Skin epidermis (tissue), 12 donors: ENCODE data around the gene VWA5B1.

ENCODE experiments used
- H3K27ac ChIP-seq, 21 experiments: fragments of 200-600 bp; sonication (generic) in 11 of 21; one replicate each; pipeline ENCODE4 v1.5.0; 2020; ENCODE audit warnings: mild to moderate bottlenecking in 3 of 21, inconsistent platforms in 2 of 21, moderate library complexity in 2 of 21
- H3K4me3 ChIP-seq, 7 experiments: fragments of 200-600 bp; sonication (generic) in 2 of 7; one replicate each; pipeline ENCODE4 v1.5.0; 2020; ENCODE audit warnings: inconsistent platforms in 2 of 7, mild to moderate bottlenecking in 2 of 7, moderate library complexity in 1 of 7

VWA5B1 gene

DNA sequence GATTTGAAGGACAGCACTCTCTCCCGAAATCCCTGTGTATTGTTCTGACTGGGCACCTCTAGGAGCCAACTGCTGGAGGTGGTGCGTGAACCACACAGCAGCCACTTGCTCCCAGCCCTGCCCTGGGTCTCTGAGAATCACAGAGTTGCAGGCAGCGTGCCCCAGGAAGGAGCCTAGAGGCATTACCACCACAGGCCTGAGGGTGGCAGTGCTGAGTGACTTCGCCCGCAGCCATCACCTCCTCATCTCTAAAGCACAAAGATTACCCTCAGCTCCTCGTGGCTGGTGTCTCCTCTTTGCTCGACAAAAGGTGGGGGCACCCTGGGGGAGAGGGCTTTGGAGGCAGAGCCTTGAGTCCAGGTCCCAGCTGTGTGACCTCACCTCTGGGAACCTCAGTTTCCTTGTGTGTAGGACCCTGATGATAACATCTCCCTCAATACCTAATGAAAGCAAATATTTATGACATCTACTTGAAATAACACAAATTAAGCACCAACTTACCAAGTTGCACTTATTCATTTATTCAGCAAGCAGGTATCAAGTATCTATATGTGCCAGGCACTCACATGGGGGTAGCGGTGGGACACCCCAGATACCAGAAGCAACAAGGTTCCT is 86.3 kb downstream of the VWA5B1 start:
- Histone ChIP-seq H3K4me3 (no peak overlapping the region), H3K27ac (no peak overlapping the region)

GRCh38 chr1:20377516-20378270 is 87.0 kb downstream of the VWA5B1 start:
- H3K27ac ChIP-seq: no peak overlapping the region
- no peak overlapping the region for H3K4me3 ChIP-seq

DNA sequence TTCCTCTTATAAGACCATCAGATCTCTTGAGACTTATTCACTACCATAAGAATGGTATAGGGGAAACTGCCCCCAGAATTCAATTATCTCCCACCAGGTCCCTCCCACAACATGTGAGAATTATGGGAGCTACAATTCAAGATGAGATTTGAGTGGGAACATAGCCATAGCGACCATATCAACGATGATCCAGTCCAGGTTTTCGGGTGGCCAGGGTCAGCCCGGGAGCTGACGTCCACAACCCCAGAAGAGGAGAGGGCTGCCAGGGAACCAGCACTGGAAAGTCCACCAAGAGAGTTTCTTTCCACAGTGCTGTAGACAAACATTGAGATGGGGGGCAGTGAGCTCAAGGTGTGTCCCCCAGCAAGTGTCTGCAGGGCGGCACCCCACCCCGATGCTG is 88.4 kb downstream of the VWA5B1 start:
- H3K27ac ChIP-seq: no peak overlapping the region
- no peak overlapping the region for H3K4me3 ChIP-seq

- Histone ChIP-seq H3K27ac (no peak overlapping the region), H3K4me3 (no peak overlapping the region)
Measured at GRCh38 chr1:20380175-20380574, 89.5 kb downstream of the VWA5B1 start.

DNA sequence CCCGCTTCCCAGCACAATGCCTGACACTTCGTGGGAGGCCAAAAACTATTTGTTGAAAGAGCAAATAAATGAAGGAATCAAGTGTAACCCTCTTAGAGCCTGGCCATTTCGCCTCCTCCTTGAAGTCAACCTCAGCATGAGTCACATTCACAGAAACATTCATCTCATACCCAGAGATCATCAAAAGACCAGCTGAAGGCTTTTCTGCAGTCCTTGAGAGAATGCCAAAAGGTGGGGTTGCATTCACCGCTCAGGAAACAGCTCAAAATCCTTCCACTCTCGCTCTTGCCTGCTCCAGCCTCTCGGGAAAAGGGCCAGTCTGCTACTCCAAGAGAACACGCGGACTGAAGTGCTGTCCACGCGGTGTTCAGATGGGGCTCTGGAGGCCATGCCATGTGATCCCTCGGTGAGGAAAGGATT is 90.0 kb downstream of the VWA5B1 start:
- Histone ChIP-seq H3K27ac (no peak overlapping the region), H3K4me3 (no peak overlapping the region)

- Histone ChIP-seq H3K27ac (no peak overlapping the region), H3K4me3 (no peak overlapping the region)
Measured at GRCh38 chr1:20381045-20381641, 90.5 kb downstream of the VWA5B1 start.

DNA sequence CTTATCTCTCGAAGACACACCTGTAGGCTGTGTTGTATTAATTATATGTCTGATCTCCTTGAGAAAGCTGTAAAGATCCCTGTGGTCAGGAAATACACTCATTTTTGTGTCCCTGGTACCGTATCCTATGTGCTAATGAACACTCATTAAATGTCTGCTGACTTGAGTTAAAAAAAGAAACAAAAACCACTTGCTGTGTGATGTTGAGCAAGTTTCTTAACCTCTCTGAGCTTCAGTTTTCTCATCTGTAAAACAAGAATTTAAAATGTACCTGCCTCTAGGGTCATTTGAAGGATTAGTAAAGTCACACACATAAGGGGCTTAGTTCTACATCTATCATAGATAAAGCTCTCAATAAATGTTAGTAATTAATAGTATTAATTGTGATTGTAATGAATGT is 91.3 kb downstream of the VWA5B1 start:
- Histone ChIP-seq H3K27ac (no peak overlapping the region), H3K4me3 (no peak overlapping the region)

GRCh38 chr1:20382711-20383110 is 92.0 kb downstream of the VWA5B1 start:
- no peak overlapping the region for H3K27ac ChIP-seq
- no peak overlapping the region for H3K4me3 ChIP-seq

DNA sequence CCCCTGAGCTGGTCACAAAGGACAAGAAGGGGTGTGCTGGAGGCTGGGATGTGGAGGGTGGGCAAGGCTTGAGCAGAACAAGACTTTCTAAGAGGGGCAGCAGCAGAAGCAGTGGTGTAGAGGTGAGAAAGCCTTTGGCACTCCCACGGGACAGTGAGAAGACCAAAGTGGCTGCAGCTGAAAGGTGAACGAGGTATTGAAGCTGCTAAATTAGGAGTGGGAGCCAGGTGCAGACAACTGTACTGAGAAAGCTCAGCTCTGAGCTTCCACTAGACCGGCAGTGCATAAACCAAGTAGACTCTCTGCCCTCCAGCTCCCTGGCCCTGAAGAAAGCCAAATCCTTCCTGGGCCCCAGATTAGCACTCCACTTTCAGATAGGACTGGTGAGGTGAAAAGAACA is 93.0 kb downstream of the VWA5B1 start:
- Histone ChIP-seq H3K4me3 (no peak overlapping the region), H3K27ac (no peak overlapping the region)

- Histone ChIP-seq H3K27ac (no peak overlapping the region), H3K4me3 (no peak overlapping the region)
Measured at GRCh38 chr1:20385630-20386029, 95.0 kb downstream of the VWA5B1 start.

- Histone ChIP-seq H3K27ac (no peak overlapping the region), H3K4me3 (no peak overlapping the region)
Measured at GRCh38 chr1:20386323-20387081, 95.8 kb downstream of the VWA5B1 start.

DNA sequence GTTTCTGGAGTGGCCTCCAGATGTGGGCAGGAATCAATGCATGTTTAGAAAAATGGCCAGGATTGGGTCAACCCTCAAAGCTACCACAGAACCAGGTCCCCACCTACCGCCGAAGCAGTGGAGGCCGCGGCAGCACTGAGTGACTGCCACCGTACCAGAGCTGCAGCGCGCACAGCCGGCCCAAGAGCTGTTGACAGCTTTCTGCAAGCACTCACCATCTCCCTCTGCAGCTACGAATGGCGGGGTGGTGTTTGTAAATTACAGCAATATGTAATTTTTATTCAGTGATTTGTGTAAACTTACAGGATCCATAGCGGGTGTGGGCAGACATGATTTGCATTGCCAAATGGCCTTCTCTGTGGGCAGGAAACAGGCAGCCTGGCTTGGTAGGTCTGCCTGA is 98.9 kb downstream of the VWA5B1 start:
- Histone ChIP-seq H3K27ac (no peak overlapping the region), H3K4me3 (no peak overlapping the region)

GRCh38 chr1:20390589-20391331 is 100.1 kb downstream of the VWA5B1 start:
- Histone ChIP-seq H3K27ac (no peak overlapping the region), H3K4me3 (no peak overlapping the region)

DNA sequence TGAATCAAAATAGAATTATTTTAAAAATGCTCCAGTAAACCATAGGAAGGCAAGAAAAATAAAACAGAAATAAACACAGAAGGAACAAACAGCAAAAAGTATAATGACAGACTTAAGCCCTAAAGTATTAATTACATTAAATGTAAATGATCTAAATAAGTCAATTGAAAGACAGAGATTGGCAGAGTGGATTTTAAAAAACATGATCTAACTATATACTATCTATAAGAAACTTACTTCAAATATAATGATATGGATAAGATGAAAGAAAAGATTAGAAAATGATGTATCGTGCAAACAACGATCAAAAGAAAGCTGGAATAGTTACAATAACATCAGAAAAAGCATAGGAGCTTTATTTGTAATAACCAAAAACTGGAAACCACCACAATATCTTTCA is 104.6 kb downstream of the VWA5B1 start:
- Histone ChIP-seq H3K4me3 (no peak overlapping the region), H3K27ac (no peak overlapping the region)

DNA sequence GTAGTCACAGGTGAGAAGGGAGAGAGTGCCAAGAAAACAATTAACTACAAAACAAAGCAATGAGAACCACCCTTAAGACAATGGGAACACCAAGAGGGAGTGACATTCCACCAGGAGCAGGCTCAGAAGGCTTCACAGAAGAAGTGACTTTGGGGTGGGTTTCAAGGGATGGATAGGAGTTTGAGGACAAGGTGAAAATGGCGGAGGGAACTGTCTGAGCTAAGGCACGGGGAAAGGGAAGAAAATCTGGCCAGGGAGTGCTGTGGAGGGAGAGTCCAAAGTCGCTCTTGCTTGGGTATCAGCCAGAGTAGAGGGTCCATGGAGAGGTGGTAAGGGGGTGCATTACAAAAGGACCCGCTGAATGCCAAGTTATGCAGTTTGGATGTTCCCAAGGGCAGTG is 108.1 kb downstream of the VWA5B1 start:
- Histone ChIP-seq H3K27ac (no peak overlapping the region), H3K4me3 (no peak overlapping the region)

DNA sequence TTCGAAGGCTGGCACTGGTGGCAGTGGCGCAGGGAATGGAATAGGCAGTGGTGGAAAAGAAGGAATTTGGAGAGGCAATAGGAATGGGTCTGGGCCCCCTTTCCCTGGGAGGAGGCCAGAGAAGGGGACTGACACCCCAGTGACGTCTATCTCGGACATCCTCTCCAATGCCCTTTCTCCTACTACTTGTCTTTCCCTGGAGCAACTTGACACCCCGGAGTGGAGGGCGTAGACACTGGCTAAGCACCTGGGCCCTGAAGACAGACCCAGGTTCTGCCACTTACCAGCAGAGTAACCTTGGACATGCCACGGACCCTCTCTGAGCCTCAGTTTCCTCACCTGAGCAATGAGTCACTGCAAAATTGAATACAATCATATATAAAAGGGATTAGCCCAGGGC is 108.5 kb downstream of the VWA5B1 start:
- H3K4me3 ChIP-seq: no peak overlapping the region
- no peak overlapping the region for H3K27ac ChIP-seq

- no peak overlapping the region for H3K4me3 ChIP-seq
- no peak overlapping the region for H3K27ac ChIP-seq
Measured at GRCh38 chr1:20399606-20400180, 109.0 kb downstream of the VWA5B1 start.

DNA sequence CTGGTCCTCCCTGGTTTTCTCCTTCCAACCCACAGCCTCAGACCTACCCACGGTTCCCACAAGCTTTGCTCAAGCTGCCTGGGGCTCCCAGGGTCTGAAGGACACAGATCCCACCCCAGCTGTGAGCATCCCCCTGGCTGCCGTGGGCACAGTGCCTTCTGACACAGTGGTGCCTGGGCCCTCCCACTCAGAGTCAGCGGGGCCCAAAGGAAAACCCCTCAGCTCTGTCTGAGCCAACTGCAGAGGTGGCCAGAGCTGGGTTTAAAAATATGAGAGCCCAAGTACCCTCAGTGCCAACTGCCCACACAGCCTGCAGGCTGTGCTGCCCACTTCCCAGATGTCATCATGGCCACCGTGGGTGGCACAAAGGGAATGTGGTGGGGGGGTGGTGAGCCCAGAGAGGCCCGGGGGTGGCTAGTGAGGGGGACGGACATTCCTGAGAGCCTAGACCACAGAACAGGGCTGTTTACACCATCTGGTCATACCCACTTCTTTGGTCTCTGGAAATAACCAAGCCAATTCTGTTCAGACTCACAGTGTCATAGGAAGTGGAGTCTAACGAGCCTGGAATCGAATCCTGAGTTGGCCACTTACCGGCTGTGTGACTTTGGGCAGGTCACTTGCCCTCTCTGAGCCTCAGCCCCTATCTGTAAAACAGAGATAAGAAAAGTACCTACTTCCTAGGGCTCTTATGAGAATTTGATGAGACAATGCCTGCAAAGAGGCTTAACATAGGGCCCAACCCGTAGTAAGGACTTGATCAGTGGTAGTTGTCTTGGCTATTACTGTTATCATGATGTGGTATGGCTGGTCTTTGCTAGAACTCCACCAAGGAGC is 109.9 kb downstream of the VWA5B1 start:
- Histone ChIP-seq H3K4me3 (no peak overlapping the region), H3K27ac (no peak overlapping the region)
